Measurements from ENCODE around the gene TRRAP.

TRRAP gene

GRCh38 chr7:99011706-99012404, 133.5 kb downstream of the TRRAP start:
- H3K36me3 ChIP-seq (ENCODE audit: control insufficient read depth, insufficient read depth, low read length), result no peaks in the 10 kb centered on the region
- H3K4me2 ChIP-seq (ENCODE audit: low read length), result no peak overlapping the region
- no peak for TF ChIP-seq CTCF (IDR thresholded peaks at IDR 0.05)
- no peak overlapping the region for H3K4me3 ChIP-seq (ENCODE audit: low read depth, low read length)
- H2AFZ ChIP-seq, result no peak overlapping the region
- no peaks in the 10 kb centered on the region for H3K4me1 ChIP-seq
- no peak overlapping the region for H3K9ac ChIP-seq
- H3K27ac ChIP-seq, result no peak overlapping the region
- H3K27me3 ChIP-seq (ENCODE audit: control insufficient read depth, insufficient read depth, low read length), result no peaks in the 10 kb centered on the region
- no peaks in the 10 kb centered on the region for H3K79me2 ChIP-seq
- H3K9me3 ChIP-seq (ENCODE audit: control insufficient read depth, low read length), result no peaks in the 10 kb centered on the region

DNA sequence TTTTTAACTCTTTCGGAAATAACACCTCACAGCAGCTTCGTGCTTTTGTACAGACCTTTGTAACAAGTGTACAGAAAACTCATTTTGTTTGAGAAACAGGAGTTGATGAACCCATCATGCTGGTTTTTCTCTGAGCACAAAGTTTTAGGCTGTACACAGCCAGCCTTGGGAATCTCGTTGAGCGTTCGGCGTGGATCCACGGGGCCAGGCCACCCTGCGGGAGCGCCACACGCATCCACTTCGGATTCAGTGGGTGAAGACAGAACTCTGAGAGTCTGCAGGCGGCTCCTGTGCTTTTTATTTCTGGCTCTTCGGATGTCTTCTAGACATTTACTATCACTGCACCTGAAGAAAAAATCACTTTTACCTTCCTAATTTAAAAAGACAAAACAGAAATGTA, 134.4 kb downstream of the TRRAP start:
- Histone ChIP-seq H3K4me3 (ENCODE audit: low read depth, low read length) (no peak overlapping the region), H3K9ac (no peak overlapping the region), H2AFZ (no peak overlapping the region), H3K27ac (no peak overlapping the region), H3K36me3 (ENCODE audit: control insufficient read depth, insufficient read depth, low read length) (no peaks in the 10 kb centered on the region), H3K9me3 (ENCODE audit: control insufficient read depth, low read length) (no peaks in the 10 kb centered on the region), H3K4me1 (no peaks in the 10 kb centered on the region), H3K27me3 (ENCODE audit: control insufficient read depth, insufficient read depth, low read length) (no peaks in the 10 kb centered on the region), H3K4me2 (ENCODE audit: low read length) (no peak overlapping the region), H3K79me2 (peaks cover 3% of the 10 kb centered on the region)
- TF ChIP-seq CTCF (IDR thresholded peaks at IDR 0.05), result no peak

DNA sequence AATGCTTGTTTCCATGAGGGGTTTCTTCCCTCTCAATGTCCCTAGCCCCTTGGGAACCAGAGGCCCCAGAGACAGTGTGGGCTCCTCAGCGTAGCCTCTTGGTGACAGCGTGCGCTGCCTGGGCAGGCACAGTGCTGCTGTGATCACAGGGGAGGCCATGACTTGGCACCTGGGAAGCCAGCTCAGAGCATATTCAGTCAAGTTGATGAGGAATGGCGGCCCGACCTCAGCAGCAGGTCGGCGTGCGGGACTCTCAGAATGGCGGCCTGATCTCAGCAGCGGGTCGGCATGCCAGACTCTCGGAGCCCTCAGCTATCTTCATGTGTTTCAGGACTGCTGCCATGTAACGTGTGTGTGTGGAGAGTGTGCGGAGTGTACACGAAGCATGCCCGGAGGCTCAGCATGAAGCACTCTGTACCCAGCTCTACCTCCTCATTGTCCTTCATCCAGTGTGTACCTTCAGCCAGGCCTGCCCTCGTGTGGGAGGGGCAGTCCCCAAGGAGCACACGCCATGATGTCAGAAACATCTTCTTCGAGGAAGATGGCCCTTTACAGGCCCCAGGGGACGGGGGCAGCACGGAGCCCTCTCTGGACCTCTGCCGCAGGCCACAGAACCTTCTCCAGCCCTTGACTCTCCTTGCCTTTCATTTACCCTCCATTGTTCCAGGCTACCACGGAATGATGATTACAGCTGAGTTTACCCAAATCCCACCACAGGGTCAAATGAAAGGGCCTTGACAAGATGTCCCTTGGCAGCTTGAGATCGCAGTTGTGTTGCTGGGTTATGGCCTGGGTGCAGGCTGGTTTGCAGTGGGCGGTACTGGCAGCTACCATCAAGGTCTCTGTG, 135.2 kb downstream of the TRRAP start:
- Histone ChIP-seq H3K27ac (no peak overlapping the region), H3K4me1 (no peaks in the 10 kb centered on the region), H3K27me3 (ENCODE audit: control insufficient read depth, insufficient read depth, low read length) (no peaks in the 10 kb centered on the region), H3K9me3 (ENCODE audit: control insufficient read depth, low read length) (no peaks in the 10 kb centered on the region), H3K79me2 (peaks cover 3% of the 10 kb centered on the region), H3K4me3 (ENCODE audit: low read depth, low read length) (no peak overlapping the region), H3K4me2 (ENCODE audit: low read length) (no peak overlapping the region), H3K9ac (no peak overlapping the region), H2AFZ (no peak overlapping the region), H3K36me3 (ENCODE audit: control insufficient read depth, insufficient read depth, low read length) (no peaks in the 10 kb centered on the region)
- no peak for TF ChIP-seq CTCF (IDR thresholded peaks at IDR 0.05)

DNA sequence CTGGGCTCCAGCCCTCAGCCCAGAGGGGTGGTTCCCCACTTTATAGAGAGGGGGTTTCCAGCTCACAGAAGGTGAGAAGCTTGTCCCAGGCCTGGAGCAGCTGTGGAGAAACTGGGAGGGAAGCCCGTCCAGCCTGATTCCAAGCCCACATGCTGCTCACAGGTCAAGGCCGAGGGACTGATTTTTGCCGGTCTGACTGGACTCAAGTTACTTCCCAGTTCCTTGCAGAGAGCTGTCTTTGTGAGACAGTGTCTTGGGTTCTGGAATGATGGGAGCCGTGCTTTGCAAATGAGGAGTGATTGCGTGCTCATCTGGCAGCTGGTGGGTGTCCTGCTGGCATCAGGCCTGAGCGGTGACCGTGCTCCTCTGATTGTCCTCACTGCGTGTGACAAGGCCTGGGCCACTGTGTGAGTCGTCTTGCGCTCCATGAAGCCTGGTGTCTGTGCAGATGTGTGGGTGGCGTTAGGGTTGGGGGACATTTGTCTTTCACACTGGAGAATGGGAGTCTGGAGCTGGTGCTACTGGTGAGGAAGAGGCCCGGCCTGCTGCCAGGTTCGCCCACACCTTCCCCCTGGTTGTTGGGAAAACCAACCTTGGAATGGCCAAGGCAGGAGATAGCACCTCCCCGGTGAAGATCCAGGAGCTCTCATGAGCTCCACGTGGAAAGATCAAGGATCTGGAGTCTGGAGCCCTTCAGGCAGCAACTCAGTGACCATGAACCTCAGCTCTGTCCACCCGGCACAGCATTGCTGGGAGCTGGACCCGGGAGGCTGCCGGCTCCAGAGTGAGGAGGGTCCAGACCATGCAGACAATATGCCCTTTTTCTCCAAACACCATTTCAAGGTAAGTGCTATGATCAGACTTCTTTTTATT, 136.0 kb downstream of the TRRAP start:
- H2AFZ ChIP-seq, result no peak overlapping the region
- H3K4me3 ChIP-seq (ENCODE audit: low read depth, low read length), result no peak overlapping the region
- no peak overlapping the region for H3K4me2 ChIP-seq (ENCODE audit: low read length)
- no peak overlapping the region for H3K27ac ChIP-seq
- H3K9ac ChIP-seq, result no peak overlapping the region
- TF ChIP-seq CTCF (IDR thresholded peaks at IDR 0.05), result no peak
- H3K27me3 ChIP-seq (ENCODE audit: control insufficient read depth, insufficient read depth, low read length), result no peaks in the 10 kb centered on the region
- H3K9me3 ChIP-seq (ENCODE audit: control insufficient read depth, low read length), result no peaks in the 10 kb centered on the region
- H3K36me3 ChIP-seq (ENCODE audit: control insufficient read depth, insufficient read depth, low read length), result no peaks in the 10 kb centered on the region
- peaks cover 6% of the 10 kb centered on the region for H3K79me2 ChIP-seq
- H3K4me1 ChIP-seq, result no peaks in the 10 kb centered on the region

All from parathyroid adenoma (tissue), 2 donors.